Chondrocyte (in vitro differentiated cells): ENCODE measurements around the gene CYYR1. TPM values are rescaled to one million over a fixed set of nuclear protein-coding genes. Genes with fewer than 3 reads are reported as not detected.

Source experiments
- DNase-seq: peaks from one replicate; pipeline ENCODE4 v3.0.0; 2021; ENCODE audit warnings: mixed read lengths, low spot score
- H3K27ac Mint-ChIP-seq: one replicate; pipeline ENCODE4 v1.8.0; 2021; ENCODE audit warnings: mild to moderate bottlenecking, moderate library complexity, mixed read lengths; ENCODE audit not compliant: unreplicated experiment
- H3K27me3 Mint-ChIP-seq: 2 replicates; pipeline ENCODE4 v1.8.0; 2021; ENCODE audit warnings: low read depth, mixed read lengths
- H3K36me3 Mint-ChIP-seq: 2 replicates; pipeline ENCODE4 v1.8.0; 2021; ENCODE audit warnings: low read depth, mixed read lengths
- H3K4me1 Mint-ChIP-seq: 2 replicates; pipeline ENCODE4 v1.8.0; 2021; ENCODE audit warnings: low read depth, mild to moderate bottlenecking, mixed read lengths
- H3K4me3 Mint-ChIP-seq: one replicate; pipeline ENCODE4 v1.8.0; 2021; ENCODE audit warnings: mild to moderate bottlenecking, moderate library complexity, mixed read lengths; ENCODE audit not compliant: unreplicated experiment
- H3K9me3 Mint-ChIP-seq: 2 replicates; pipeline ENCODE4 v1.8.0; 2021; ENCODE audit warnings: low read depth, mixed read lengths
- CTCF ChIP-seq: fragments of 200-600 bp; sonication (generic); IDR thresholded peaks from 2 replicates; pipeline ENCODE4 v1.5.0; 2021; ENCODE audit warnings: antibody characterized with exemption, mild to moderate bottlenecking, moderate library complexity
- total RNA-seq: library from RNA; stranded (reverse); gene quantifications from 3 replicates; pipeline ENCODE4 v1.2.1, GENCODE V29; 2021

The CYYR1 gene
- total RNA-seq, 1 donor from 2014 or later: 1.5 TPM

DNA sequence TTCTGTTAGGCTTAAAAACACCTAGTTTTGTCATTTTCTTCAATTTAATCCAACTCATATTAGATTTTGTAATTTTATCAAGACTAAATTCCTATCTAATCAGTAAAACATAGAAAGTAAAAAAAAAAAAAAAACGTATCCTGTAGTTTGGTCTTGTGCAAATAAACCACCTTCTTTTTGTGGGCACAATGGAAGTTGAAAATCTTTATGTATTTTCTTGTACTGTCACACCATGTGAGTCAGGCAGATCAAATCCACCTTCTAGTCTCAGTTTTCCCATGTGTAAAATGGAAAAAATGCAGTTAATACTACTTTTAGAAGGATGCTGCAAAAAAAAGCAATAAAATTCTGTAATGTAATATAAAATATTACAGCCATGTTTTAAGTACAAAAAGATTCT lies 129.8 kb downstream of the CYYR1 start:
- Mint-ChIP-seq H3K36me3 (no peaks in the 10 kb centered on the region), H3K9me3 (no peaks in the 10 kb centered on the region), H3K4me3 (no peak overlapping the region), H3K27ac (no peak overlapping the region), H3K27me3 (no peaks in the 10 kb centered on the region), H3K4me1 (peaks cover 16% of the 10 kb centered on the region)
- no peak for TF ChIP-seq CTCF
- no peak for DNase-seq

DNA sequence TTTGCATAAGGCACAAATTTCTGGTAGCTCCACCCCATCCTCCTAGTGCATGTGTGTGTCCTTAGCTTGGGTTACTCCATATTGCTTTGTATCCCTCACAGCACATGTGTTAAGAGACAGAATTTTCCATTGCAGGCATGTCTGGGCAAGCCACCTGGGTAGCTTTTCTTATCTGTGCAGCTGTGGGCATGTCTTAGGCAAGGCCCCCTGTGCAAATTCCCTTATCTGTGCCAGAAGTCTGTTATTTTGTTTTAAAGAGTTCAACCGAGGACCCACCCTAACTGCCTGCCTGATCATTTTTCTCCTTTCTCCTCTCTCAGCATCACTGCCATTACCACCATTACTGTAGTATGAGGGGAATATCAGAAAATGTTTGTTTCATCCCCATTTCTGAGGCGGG lies 131.9 kb downstream of the CYYR1 start:
- no peak for DNase-seq
- Mint-ChIP-seq H3K27ac (no peak overlapping the region), H3K9me3 (no peaks in the 10 kb centered on the region), H3K4me3 (no peak overlapping the region), H3K36me3 (no peaks in the 10 kb centered on the region), H3K4me1 (peaks cover 16% of the 10 kb centered on the region), H3K27me3 (no peaks in the 10 kb centered on the region)
- TF ChIP-seq CTCF: no peak

DNA sequence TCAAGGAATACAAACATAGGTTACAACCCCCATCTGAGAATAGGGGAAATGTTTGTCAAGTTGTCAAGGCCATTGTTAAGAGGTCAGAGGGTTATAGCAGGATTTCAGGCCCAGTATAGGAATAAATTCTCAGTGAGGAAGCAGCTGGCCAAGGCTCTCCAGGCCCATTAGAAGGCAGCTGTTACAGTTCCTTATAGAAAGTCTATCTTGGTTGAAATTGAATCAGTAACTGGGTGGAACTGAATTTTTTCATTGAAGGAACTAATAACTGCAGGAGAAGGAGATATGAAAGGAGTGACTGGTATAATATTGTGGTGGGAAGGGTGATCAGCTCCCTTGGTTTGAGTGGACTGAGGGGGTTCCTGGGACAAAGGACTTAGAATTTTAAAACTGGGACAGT lies 134.1 kb downstream of the CYYR1 start:
- Mint-ChIP-seq H3K27me3 (no peaks in the 10 kb centered on the region), H3K36me3 (no peaks in the 10 kb centered on the region), H3K4me1 (peaks cover 6% of the 10 kb centered on the region), H3K9me3 (no peaks in the 10 kb centered on the region), H3K4me3 (no peak overlapping the region), H3K27ac (no peak overlapping the region)
- DNase-seq: no peak
- no peak for TF ChIP-seq CTCF

- H3K27ac Mint-ChIP-seq: no peak overlapping the region
- peaks cover 6% of the 10 kb centered on the region for H3K4me1 Mint-ChIP-seq
- no peak overlapping the region for H3K4me3 Mint-ChIP-seq
- H3K27me3 Mint-ChIP-seq: no peaks in the 10 kb centered on the region
- no peaks in the 10 kb centered on the region for H3K36me3 Mint-ChIP-seq
- H3K9me3 Mint-ChIP-seq: no peaks in the 10 kb centered on the region
- TF ChIP-seq CTCF: no peak
- DNase-seq: no peak
Observed at GRCh38 chr21:26437326-26438009, 135.6 kb downstream of the CYYR1 start.

GRCh38 chr21:26433386-26433785 lies 139.7 kb downstream of the CYYR1 start:
- H3K36me3 Mint-ChIP-seq: no peaks in the 10 kb centered on the region
- no peak for DNase-seq
- peaks cover 6% of the 10 kb centered on the region for H3K4me1 Mint-ChIP-seq
- no peaks in the 10 kb centered on the region for H3K9me3 Mint-ChIP-seq
- no peak overlapping the region for H3K27ac Mint-ChIP-seq
- no peak for TF ChIP-seq CTCF
- H3K27me3 Mint-ChIP-seq: no peaks in the 10 kb centered on the region
- H3K4me3 Mint-ChIP-seq: no peak overlapping the region
